K562 (cell line): ENCODE results near the gene MMP7. TPM values are rescaled to one million over a fixed set of nuclear protein-coding genes. Genes with fewer than 3 reads are reported as not detected.
A peak's percentile ranks its signal among the peaks of the same experiment; 100 is the strongest.

Source experiments
- ATAC-seq: fragments of 200-7000 bp; cut with Tn5 transposase; 3 replicates; pipeline ENCODE4 v1.9.1; 2020; ENCODE audit warnings: moderate library complexity
- BruUV-seq: library from RNA; stranded (reverse); fragments of 400-500 nt; replicated peaks from 2 replicates; lab custom pipeline; 2021; lab: Mats Ljungman, UMichigan
- CTCF ChIA-PET: fragments of 300-600 bp; formaldehyde crosslinking; extraction: SDS; loops from one replicate; lab custom pipeline; 2021; ENCODE audit warnings: low intra/inter-chr PET ratio; lab: Yijun Ruan, JAX
- POLR2A ChIA-PET: fragments of 300-600, 350-650 bp; sonication (Branson Sonifier 250); formaldehyde crosslinking; extraction: SDS; loops from one replicate; lab custom pipeline; 2021; ENCODE audit warnings: antibody characterized with exemption, inconsistent platforms; lab: Yijun Ruan, JAX
- DNase-seq, 4 experiments: peaks; one replicate each; pipeline versions ENCODE4 v3.0.0 to v3.0.0-alpha.2; 2011 to 2018; ENCODE audit warnings: low spot score in 3 of 4, mixed read lengths in 3 of 4; ENCODE audit errors: extremely low read depth in 1 of 4
- FAIRE-seq: peaks from 2 replicates; lab custom pipeline; 2011; peaks lifted over from hg19 to GRCh38; lab: Jason Lieb, UNC
- H2AFZ ChIP-seq: 2 replicates; pipeline ENCODE4 v1.6.0; 2011; ENCODE audit warnings: low read depth, low read length, control low read depth, inconsistent platforms
- H3K27ac ChIP-seq: fragments of 200-600 bp; 3 replicates; pipeline ENCODE4 v1.8.0; 2011; ENCODE audit warnings: low read depth, mild to moderate bottlenecking, control low read depth, inconsistent platforms, low read length, moderate library complexity, mixed read lengths; ENCODE audit errors: extremely low read depth
- H3K27me3 ChIP-seq, 2 experiments: fragments of 300-600 bp in 1 of 2; 2 replicates in 1 of 2; 3 replicates in 1 of 2; pipeline versions ENCODE4 v1.6.0 to v1.8.0; 2011; ENCODE audit warnings: inconsistent platforms in 2 of 2, low read length in 2 of 2, mild to moderate bottlenecking in 1 of 2, mixed read lengths in 1 of 2, moderate library complexity in 1 of 2; ENCODE audit not compliant: control insufficient read depth in 2 of 2, insufficient read depth in 2 of 2
- H3K36me3 ChIP-seq: fragments of 300-600 bp; 3 replicates; pipeline ENCODE4 v1.8.0; 2011; ENCODE audit warnings: mild to moderate bottlenecking, low read length, inconsistent platforms; ENCODE audit not compliant: control insufficient read depth, insufficient read depth
- H3K4me1 ChIP-seq, 2 experiments: fragments of 200-600 bp in 1 of 2; replicated peaks in 1 of 2; 2 replicates in 1 of 2; 3 replicates in 1 of 2; pipeline versions ENCODE4 v1.5.1 to v1.8.0; 2011; ENCODE audit warnings: inconsistent platforms in 2 of 2, low read length in 2 of 2, mild to moderate bottlenecking in 1 of 2, mixed read lengths in 1 of 2, moderate library complexity in 1 of 2; ENCODE audit not compliant: control insufficient read depth in 2 of 2, insufficient read depth in 2 of 2
- H3K4me2 ChIP-seq: 2 replicates; pipeline ENCODE4 v1.6.1; 2011; ENCODE audit warnings: low read length, control low read depth, inconsistent platforms, mixed read lengths; ENCODE audit not compliant: insufficient read depth
- H3K4me3 ChIP-seq: fragments of 200-600 bp; sonication (generic), shearing (Covaris generic); 2 replicates; pipeline ENCODE4 v1.5.1; 2016; ENCODE audit warnings: control low read depth, inconsistent platforms
- H3K79me2 ChIP-seq: fragments of 200-600 bp; 3 replicates; pipeline ENCODE4 v1.8.0; 2011; ENCODE audit warnings: low read length, inconsistent platforms; ENCODE audit not compliant: control insufficient read depth, insufficient read depth
- H3K9ac ChIP-seq, 2 experiments: 2 replicates each; pipeline versions ENCODE4 v1.6.0 to v1.6.1; 2011; ENCODE audit warnings: low read depth in 2 of 2, low read length in 2 of 2, control low read depth in 1 of 2, inconsistent platforms in 1 of 2, mild to moderate bottlenecking in 1 of 2, mixed read lengths in 1 of 2; ENCODE audit not compliant: insufficient read depth in 1 of 2
- H3K9me1 ChIP-seq: one replicate; pipeline ENCODE4 v1.6.0; 2011; ENCODE audit warnings: inconsistent platforms, mild to moderate bottlenecking, low read length, moderate library complexity; ENCODE audit not compliant: control insufficient read depth, insufficient read depth
- H3K9me3 ChIP-seq: replicated peaks from 2 replicates; pipeline ENCODE4 v1.5.1; 2011; ENCODE audit warnings: low read depth, low read length, inconsistent platforms; ENCODE audit not compliant: control insufficient read depth, insufficient read depth
- H4K20me1 ChIP-seq: replicated peaks from 2 replicates; pipeline ENCODE4 v1.6.1; 2011; ENCODE audit warnings: low read length, inconsistent platforms, mixed read lengths; ENCODE audit not compliant: control insufficient read depth, insufficient read depth
- BRF1 ChIP-seq: IDR thresholded peaks from 3 replicates; pipeline ENCODE4 v1.6.1; 2011; ENCODE audit warnings: borderline replicate concordance, mild to moderate bottlenecking; ENCODE audit not compliant: insufficient read length; ENCODE audit errors: extremely low read depth
- ZBTB40 ChIP-seq, 2 experiments: fragments of 450-650 bp in 1 of 2; sonication (generic) in 1 of 2; formaldehyde crosslinking in 1 of 2; IDR thresholded peaks; 2 replicates each; pipeline versions ENCODE4 v1.7.1 to v1.9.0; 2016 to 2022; ENCODE audit warnings: inconsistent platforms in 1 of 2, mild to moderate bottlenecking in 1 of 2, missing genetic modification reagents in 1 of 2
- WGBS: fragments of 100-300 bp; shearing (Covaris generic); methylation state at CpG from one replicate; pipeline ENCODE4 v1.1.6; 2016; ENCODE audit warnings: low coverage, mixed read lengths; ENCODE audit not compliant: insufficient coverage; ENCODE audit errors: missing lambda C conversion rate; 5-methylcytosine and 5-hydroxymethylcytosine counted together
- in situ Hi-C: fragments of 300-500 bp; cut with MboI; formaldehyde crosslinking; loops from 4 replicates; pipeline ENCODE4 v1.15.0; 2018; ENCODE audit warnings: inconsistent platforms, mixed read lengths
- intact Hi-C: fragments of 100-400 bp; cut with micrococcal nuclease; formaldehyde crosslinking; loops from 2 replicates; pipeline ENCODE4 v1.14.2; 2022
- polyA plus RNA-seq, 8 experiments: library from polyadenylated mRNA; depleted of rRNA in 4 of 8; stranded (reverse) in 5 of 8; unstranded in 3 of 8; fragments of >200 nt; fragmentation: Nextera tagmentation in 2 of 8; fragmentation: Illumina TruSeq in 1 of 8; extraction: Ambion mirVana in 2 of 8; extraction: Trizol in 1 of 8; gene quantifications; 2 replicates each; pipeline versions ENCODE4 v1.2.1 to v1.2.3, GENCODE V29; 2011 to 2014; ENCODE audit warnings: inconsistent platforms in 1 of 8, missing spikeins in 1 of 8
- total RNA-seq, 7 experiments: library from RNA; depleted of rRNA in 6 of 7; stranded (reverse); fragments of >200 nt in 6 of 7; fragmentation: Illumina TruSeq in 2 of 7; extraction: Trizol in 2 of 7; gene quantifications; 2 replicates each; pipeline versions ENCODE4 v1.2.1 to v1.2.3, GENCODE V29; 2011 to 2021; ENCODE audit warnings: low replicate concordance in 1 of 7

Gene MMP7
- total and polyA plus RNA-seq, 9 of the 15 experiments (the other 6 are each of a cell fraction or from before 2014, with no cell fraction given), result 0.13 TPM; not detected in 8

GRCh38 chr11:102527041-102527440 lies 3.5 kb downstream of the MMP7 start:
- Histone ChIP-seq H3K27ac (no peak overlapping the region), H3K79me2 (no peaks in the 10 kb centered on the region), H2AFZ (no peak overlapping the region), H3K9me3 (no peaks in the 10 kb centered on the region), H4K20me1 (no peaks in the 10 kb centered on the region), H3K4me1 (no peaks in the 10 kb centered on the region), H3K9ac (no peak overlapping the region), H3K36me3 (no peaks in the 10 kb centered on the region), H3K27me3 (no peaks in the 10 kb centered on the region; a peak in 2 of 5 replicates), H3K4me2 (no peak overlapping the region), H3K9me1 (no peaks in the 10 kb centered on the region), H3K4me3 (no peak overlapping the region)
- TF ChIP-seq ZBTB40 (IDR thresholded peaks at IDR 0.05) (peak; percentile 23; the same call in 1 of the 2 replicates), ZBTB40 (CRISPR knock-in tag; IDR thresholded peaks at IDR 0.05) (no peak), BRF1 (no peak)
- intact Hi-C loops (no loop called here), in situ Hi-C loops (no loop called here)
- WGBS, result 0% methylated on average over 1 of the region's 1 CpG
- ATAC-seq (no peak), DNase-seq (no peak), FAIRE-seq (no peak)
- CTCF ChIA-PET, result no interaction called here
- POLR2A ChIA-PET, result no interaction called here
- BruUV-seq, result no TSS peak
